ENCODE results near the gene CASR.
"Not testable (repeated sequence)": the region's sequence is repeated elsewhere in the genome, so short reads cannot be mapped to it uniquely, and the experiment has no call there.

The CASR gene

DNA sequence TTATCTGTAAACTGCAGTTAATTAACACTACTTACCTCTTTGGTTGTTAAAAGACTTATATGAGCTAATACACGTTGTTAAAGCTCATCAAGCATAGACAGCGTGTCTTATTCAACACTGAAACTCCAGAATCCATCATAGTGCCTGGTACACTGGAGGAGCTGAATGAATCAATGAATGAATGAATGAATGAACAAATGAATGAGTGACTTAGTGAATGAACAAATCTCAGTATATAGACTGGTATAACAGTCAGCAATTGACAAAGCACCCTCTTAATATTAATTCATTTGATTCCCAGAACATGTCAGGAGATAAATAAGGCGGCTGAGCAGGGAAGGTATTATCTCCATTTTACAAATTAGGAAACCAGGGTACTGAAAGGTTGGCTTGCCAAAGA, 7.1 kb downstream of the CASR start:
- FAIRE-seq = no peak
- TF ChIP-seq, protein P1, sequence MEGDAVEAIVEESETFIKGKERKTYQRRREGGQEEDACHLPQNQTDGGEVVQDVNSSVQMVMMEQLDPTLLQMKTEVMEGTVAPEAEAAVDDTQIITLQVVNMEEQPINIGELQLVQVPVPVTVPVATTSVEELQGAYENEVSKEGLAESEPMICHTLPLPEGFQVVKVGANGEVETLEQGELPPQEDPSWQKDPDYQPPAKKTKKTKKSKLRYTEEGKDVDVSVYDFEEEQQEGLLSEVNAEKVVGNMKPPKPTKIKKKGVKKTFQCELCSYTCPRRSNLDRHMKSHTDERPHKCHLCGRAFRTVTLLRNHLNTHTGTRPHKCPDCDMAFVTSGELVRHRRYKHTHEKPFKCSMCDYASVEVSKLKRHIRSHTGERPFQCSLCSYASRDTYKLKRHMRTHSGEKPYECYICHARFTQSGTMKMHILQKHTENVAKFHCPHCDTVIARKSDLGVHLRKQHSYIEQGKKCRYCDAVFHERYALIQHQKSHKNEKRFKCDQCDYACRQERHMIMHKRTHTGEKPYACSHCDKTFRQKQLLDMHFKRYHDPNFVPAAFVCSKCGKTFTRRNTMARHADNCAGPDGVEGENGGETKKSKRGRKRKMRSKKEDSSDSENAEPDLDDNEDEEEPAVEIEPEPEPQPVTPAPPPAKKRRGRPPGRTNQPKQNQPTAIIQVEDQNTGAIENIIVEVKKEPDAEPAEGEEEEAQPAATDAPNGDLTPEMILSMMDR (IDR thresholded peaks at IDR 0.05; ENCODE audit: insufficient read depth, missing control alignments) = no peak
- DNase-seq (ENCODE audit: insufficient read length, low spot score) = no peak

DNA sequence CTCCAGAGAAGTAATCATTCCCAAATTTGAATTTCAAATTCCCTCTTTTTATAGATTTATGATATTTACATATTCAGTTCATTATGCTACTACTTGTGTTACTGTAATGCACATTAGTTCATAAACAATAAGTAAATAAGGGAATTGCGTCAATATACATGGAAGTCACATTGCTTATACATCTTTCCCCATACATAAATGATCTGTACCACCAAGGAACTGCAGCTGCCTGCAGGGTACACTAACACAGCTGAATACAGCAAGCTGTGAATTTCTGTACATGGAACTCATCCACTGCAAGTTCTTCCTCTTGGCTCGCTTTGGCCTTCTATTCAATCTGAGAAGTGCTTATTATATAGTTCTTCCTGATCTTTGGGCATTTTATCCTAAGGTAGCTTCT, 15.5 kb downstream of the CASR start:
- DNase-seq (ENCODE audit: insufficient read length, low spot score) (no peak), FAIRE-seq (no peak)
- TF ChIP-seq, protein P1 (IDR thresholded peaks at IDR 0.05; ENCODE audit: insufficient read depth, missing control alignments) = no peak

DNA sequence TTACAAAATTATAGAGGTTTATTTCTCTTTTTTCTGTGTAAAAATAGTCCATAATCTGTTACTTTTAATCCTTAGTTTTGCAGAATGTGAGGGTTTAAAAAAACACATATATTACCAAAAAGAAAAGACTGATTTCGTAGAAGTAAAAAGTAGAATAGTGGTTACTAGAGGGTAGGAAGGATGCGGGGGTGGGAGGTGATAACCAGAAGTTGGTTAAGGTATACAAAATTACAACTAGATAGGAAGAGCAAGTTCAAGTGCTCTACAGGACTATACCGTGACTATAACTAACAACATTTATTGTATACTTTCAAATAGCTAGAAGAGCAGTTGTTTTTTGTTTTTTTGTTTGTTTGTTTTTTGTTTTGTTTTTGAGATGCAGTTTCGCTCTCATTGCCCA, 16.1 kb downstream of the CASR start:
- no peak for FAIRE-seq
- no peak for DNase-seq (ENCODE audit: insufficient read length, low spot score)
- TF ChIP-seq, protein P1 (IDR thresholded peaks at IDR 0.05; ENCODE audit: insufficient read depth, missing control alignments) = no peak

DNA sequence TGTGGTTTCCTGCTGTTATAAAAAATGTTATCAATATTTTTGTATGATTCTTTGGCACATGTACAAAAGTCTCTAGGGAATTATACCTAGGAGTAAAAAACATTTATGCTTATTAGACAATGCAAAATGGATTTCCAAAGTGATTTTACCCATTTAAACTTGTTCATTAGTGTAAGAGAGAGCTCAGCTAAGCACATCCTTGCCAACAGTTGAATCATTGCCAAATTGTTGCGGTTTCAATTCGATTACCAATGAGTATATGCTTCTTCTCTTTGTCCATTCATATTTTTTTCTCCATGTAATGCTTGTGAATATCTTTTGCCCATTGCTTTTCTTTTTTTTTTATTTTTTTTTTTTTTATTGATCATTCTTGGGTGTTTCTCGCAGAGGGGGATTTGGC, 17.2 kb downstream of the CASR start:
- TF ChIP-seq, protein P1 (IDR thresholded peaks at IDR 0.05; ENCODE audit: insufficient read depth, missing control alignments) = no peak
- DNase-seq (ENCODE audit: insufficient read length, low spot score) = no peak
- no peak for FAIRE-seq

DNA sequence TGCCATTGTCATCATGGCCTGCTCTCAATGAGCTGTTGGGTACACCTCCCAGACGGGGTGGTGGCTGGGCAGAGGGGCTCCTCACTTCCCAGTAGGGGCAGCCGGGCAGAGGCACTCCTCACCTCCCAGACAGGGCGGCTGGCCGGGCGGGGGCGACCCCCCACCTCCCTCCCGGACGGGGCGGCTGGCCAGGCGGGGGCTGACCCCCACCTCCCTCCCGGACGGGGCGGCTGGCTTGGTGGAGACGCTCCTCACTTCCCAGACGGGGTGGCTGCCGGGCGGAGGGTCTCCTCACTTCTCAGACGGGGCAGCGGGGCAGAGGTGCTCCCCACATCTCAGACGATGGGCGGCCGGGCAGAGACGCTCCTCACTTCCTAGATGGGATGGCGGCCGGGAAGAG, 18.0 kb downstream of the CASR start:
- not testable (repeated sequence) for DNase-seq (ENCODE audit: insufficient read length, low spot score); FAIRE-seq

DNA sequence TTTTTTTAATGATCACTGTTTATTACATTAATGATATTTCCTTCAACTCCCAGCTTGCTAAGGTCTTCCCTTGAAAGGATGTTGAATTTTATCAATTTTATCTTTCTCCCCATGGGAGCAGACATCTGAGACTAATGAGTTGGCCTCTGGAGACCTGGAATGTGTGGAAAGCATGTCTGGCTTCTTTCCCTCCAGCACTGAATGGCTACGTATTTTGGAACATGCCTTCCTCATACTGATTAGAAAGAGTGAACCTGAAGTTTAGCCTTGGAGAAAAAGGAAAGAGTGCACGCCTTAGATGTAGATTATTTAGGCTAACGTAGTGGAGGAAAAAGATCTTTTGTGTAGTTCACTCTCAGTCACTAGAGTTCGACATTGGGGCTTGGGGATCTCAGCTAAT, 25.1 kb downstream of the CASR start:
- TF ChIP-seq, protein P1 (IDR thresholded peaks at IDR 0.05; ENCODE audit: insufficient read depth, missing control alignments) = no peak
- no peak for FAIRE-seq
- no peak for DNase-seq (ENCODE audit: insufficient read length, low spot score)

DNA sequence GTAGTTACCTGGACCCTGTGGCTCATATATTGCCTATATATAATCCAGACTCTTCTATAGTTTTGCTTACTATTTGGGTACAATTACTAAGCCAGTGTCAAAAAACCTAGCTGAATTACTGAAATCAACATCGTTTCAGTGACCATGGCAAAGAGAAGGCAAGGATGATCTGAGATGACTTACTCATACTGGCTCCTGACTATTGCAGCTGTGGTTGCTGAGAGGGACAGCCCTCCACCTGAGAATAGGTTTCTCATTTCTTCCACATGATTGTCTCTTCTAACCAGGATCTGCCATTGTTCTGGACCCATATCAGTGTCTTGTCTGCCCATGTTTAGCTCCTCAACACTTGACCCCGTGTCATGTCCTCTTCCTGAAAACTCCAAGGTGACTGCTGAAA, 30.2 kb downstream of the CASR start:
- FAIRE-seq (no peak), DNase-seq (ENCODE audit: insufficient read length, low spot score) (no peak)
- TF ChIP-seq, protein P1 (IDR thresholded peaks at IDR 0.05; ENCODE audit: insufficient read depth, missing control alignments) = no peak

DNA sequence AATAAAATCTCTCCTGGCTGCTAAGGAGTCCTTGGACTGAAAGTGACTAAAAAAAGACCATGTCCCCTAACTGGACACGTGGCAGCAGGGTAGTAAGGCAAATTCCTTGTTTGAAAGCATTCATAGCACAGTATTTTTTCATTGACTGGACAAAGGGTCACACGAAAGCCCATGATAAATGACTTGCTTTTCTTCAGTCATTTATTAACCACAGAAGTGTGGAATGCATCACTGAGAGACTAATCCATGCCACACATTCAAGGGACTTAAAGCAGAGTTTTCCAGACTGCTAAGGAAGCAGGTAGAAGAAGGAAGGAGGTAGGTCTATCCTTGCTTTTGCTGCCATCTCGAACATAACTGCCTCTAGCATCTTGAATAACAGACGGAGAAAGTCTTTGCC, 31.2 kb downstream of the CASR start:
- no peak for FAIRE-seq
- TF ChIP-seq, protein P1 (IDR thresholded peaks at IDR 0.05; ENCODE audit: insufficient read depth, missing control alignments) = no peak
- no peak for DNase-seq (ENCODE audit: insufficient read length, low spot score)
